Endothelial cell of umbilical vein (primary cell): ENCODE data around the gene FNIP2. TPM values are rescaled to one million over a fixed set of nuclear protein-coding genes. Genes with fewer than 3 reads are reported as not detected.

ENCODE experiments used
- BruUV-seq: library from RNA; stranded (reverse); fragments of 400-500 nt; replicated peaks from 2 replicates; lab custom pipeline; 2021; lab: Mats Ljungman, UMichigan
- CTCF ChIA-PET: fragments of 300-600, 350-600 bp; sonication (Branson Sonifier 250); formaldehyde crosslinking; loops from one replicate; lab custom pipeline; 2021; ENCODE audit warnings: antibody characterized with exemption, inconsistent platforms; lab: Charles Lee
- POLR2A ChIA-PET: fragments of 300-600, 350-600 bp; sonication (Branson Sonifier 250); formaldehyde crosslinking; loops from one replicate; lab custom pipeline; 2021; ENCODE audit warnings: antibody characterized with exemption, inconsistent platforms; lab: Charles Lee
- DNase-seq: peaks from one replicate; pipeline ENCODE4 v3.0.0-alpha.2; 2011; ENCODE audit warnings: low read depth, low spot score
- FAIRE-seq: peaks from 2 replicates; lab custom pipeline; 2011; peaks lifted over from hg19 to GRCh38; lab: Jason Lieb, UNC
- H2AFZ ChIP-seq: 2 replicates; pipeline ENCODE4 v1.6.0; 2012; ENCODE audit warnings: low read depth, low read length, control low read depth, inconsistent platforms
- H3K27ac ChIP-seq: 2 replicates; pipeline ENCODE4 v1.5.1; 2011; ENCODE audit warnings: low read depth, mild to moderate bottlenecking, control low read depth, low read length, moderate library complexity; ENCODE audit not compliant: insufficient read depth
- H3K27me3 ChIP-seq, 2 experiments: 2 replicates each; pipeline versions ENCODE4 v1.6.0 to v1.6.1; 2011; ENCODE audit warnings: low read length in 2 of 2, mixed read lengths in 1 of 2; ENCODE audit not compliant: control insufficient read depth in 2 of 2, insufficient read depth in 2 of 2
- H3K36me3 ChIP-seq, 2 experiments: 2 replicates in 1 of 2; 3 replicates in 1 of 2; pipeline ENCODE4 v1.5.1; 2011; ENCODE audit warnings: low read length in 2 of 2, mild to moderate bottlenecking in 1 of 2, moderate library complexity in 1 of 2; ENCODE audit not compliant: control insufficient read depth in 2 of 2, insufficient read depth in 2 of 2; ENCODE audit errors: extremely low read depth in 1 of 2
- H3K4me1 ChIP-seq: 3 replicates; pipeline ENCODE4 v1.5.1; 2011; ENCODE audit warnings: mild to moderate bottlenecking, low read length; ENCODE audit not compliant: control insufficient read depth, insufficient read depth; ENCODE audit errors: extremely low read depth
- H3K4me2 ChIP-seq: 2 replicates; pipeline ENCODE4 v1.6.1; 2011; ENCODE audit warnings: low read length, control low read depth, mixed read lengths; ENCODE audit not compliant: insufficient read depth
- H3K4me3 ChIP-seq, 3 experiments: fragments of 200-600 bp in 1 of 3; sonication (generic), shearing (Covaris generic) in 1 of 3; replicated peaks in 1 of 3; 2 replicates each; pipeline ENCODE4 v1.5.1; 2011 to 2016; ENCODE audit warnings: control low read depth in 3 of 3, low read length in 3 of 3, mild to moderate bottlenecking in 2 of 3, inconsistent platforms in 1 of 3, low read depth in 1 of 3, moderate library complexity in 1 of 3; ENCODE audit not compliant: insufficient read depth in 1 of 3
- H3K79me2 ChIP-seq: 2 replicates; pipeline ENCODE4 v1.6.0; 2012; ENCODE audit warnings: low read length, inconsistent platforms; ENCODE audit not compliant: control insufficient read depth, insufficient read depth
- H3K9ac ChIP-seq: replicated peaks from 2 replicates; pipeline ENCODE3; 2011; ENCODE audit warnings: low read length, control low read depth; ENCODE audit not compliant: insufficient read depth; ENCODE audit errors: extremely low read depth
- H3K9me1 ChIP-seq: replicated peaks from 3 replicates; pipeline ENCODE4 v1.6.0; 2011; ENCODE audit warnings: mild to moderate bottlenecking, low read length; ENCODE audit not compliant: control insufficient read depth, insufficient read depth; ENCODE audit errors: extremely low read depth
- H3K9me3 ChIP-seq: replicated peaks from 2 replicates; pipeline ENCODE4 v1.5.1; 2012; ENCODE audit warnings: low read length, inconsistent platforms; ENCODE audit not compliant: control insufficient read depth, insufficient read depth
- H4K20me1 ChIP-seq: replicated peaks from 2 replicates; pipeline ENCODE3; 2011; ENCODE audit warnings: mild to moderate bottlenecking, low read length; ENCODE audit not compliant: control insufficient read depth, insufficient read depth; ENCODE audit errors: extremely low read depth
- EZH2 ChIP-seq: IDR thresholded peaks from 2 replicates; pipeline ENCODE4 v1.6.1; 2012; ENCODE audit warnings: borderline replicate concordance, low read depth, mild to moderate bottlenecking, moderate library complexity, low read length, inconsistent platforms; ENCODE audit not compliant: severe bottlenecking
- FOS ChIP-seq: IDR thresholded peaks from 2 replicates; pipeline ENCODE4 v1.6.1; 2011; ENCODE audit warnings: mild to moderate bottlenecking, low read length, moderate library complexity, borderline replicate concordance; ENCODE audit not compliant: insufficient read depth
- GATA2 ChIP-seq: IDR thresholded peaks from 2 replicates; pipeline ENCODE4 v1.7.0; 2011; ENCODE audit warnings: low read depth, mild to moderate bottlenecking, moderate library complexity, mixed read lengths, low read length; ENCODE audit not compliant: insufficient read length, insufficient read depth
- JUN ChIP-seq: IDR thresholded peaks from 2 replicates; pipeline ENCODE4 v1.6.1; 2011; ENCODE audit warnings: borderline replicate concordance, low read depth; ENCODE audit not compliant: insufficient read length, insufficient read depth
- MYC ChIP-seq: IDR thresholded peaks from one replicate; pipeline ENCODE4 v1.6.1; 2011; ENCODE audit warnings: mild to moderate bottlenecking, low read depth, low read length
- POLR2A ChIP-seq: IDR thresholded peaks from 2 replicates; pipeline ENCODE4 v1.6.1; 2012; ENCODE audit warnings: low read depth, mild to moderate bottlenecking, control low read depth, low read length
- POLR2AphosphoS5 ChIP-seq: IDR thresholded peaks from 2 replicates; pipeline ENCODE4 v1.6.1; 2012; ENCODE audit warnings: low read depth, mild to moderate bottlenecking, control low read depth, low read length, moderate library complexity; ENCODE audit not compliant: insufficient read depth
- dilution Hi-C: fragments of 300-500 bp; cut with MboI; formaldehyde crosslinking; loops from one replicate; pipeline ENCODE4 v1.15.0; 2019; ENCODE audit warnings: low sequenced_read_pairs; ENCODE audit not compliant: extremely low pct_ligation_motif_present
- intact Hi-C: fragments of 100-400 bp; cut with micrococcal nuclease; formaldehyde crosslinking; loops from one replicate; pipeline ENCODE4 v1.10.0; 2022
- polyA plus RNA-seq, 4 experiments: library from polyadenylated mRNA; depleted of rRNA in 3 of 4; stranded (reverse) in 3 of 4; unstranded in 1 of 4; fragments of >200 nt; gene quantifications; 2 replicates each; pipeline versions ENCODE4 v1.2.1 to v1.2.3, GENCODE V29; 2011 to 2012; ENCODE audit warnings: missing spikeins in 1 of 4
- total RNA-seq: library from RNA; stranded (reverse); gene quantifications from 2 replicates; pipeline ENCODE4 v1.2.3, GENCODE V29; 2021
- TF ChIP-seq, protein P1 (sequence below): IDR thresholded peaks from 2 replicates; pipeline ENCODE4 v1.6.1; 2011; ENCODE audit not compliant: insufficient read depth, insufficient read length
- TF ChIP-seq, protein P2 (sequence below), 2 donors: IDR thresholded peaks; 1 replicate in 1 of 2; 2 replicates in 1 of 2; pipeline ENCODE4 v1.5.1; 2011; ENCODE audit warnings: low read length in 2 of 2, mild to moderate bottlenecking in 2 of 2, moderate library complexity in 2 of 2, control low read depth in 1 of 2, inconsistent platforms in 1 of 2, low read depth in 1 of 2; ENCODE audit not compliant: insufficient read depth in 1 of 2; ENCODE audit errors: extremely low read depth in 1 of 2

Gene FNIP2
- total and polyA plus RNA-seq, 2 donors (not counting 3 experiments of a cell fraction or from before 2014, with no cell fraction given) = 4.5 to 14.4 TPM

DNA sequence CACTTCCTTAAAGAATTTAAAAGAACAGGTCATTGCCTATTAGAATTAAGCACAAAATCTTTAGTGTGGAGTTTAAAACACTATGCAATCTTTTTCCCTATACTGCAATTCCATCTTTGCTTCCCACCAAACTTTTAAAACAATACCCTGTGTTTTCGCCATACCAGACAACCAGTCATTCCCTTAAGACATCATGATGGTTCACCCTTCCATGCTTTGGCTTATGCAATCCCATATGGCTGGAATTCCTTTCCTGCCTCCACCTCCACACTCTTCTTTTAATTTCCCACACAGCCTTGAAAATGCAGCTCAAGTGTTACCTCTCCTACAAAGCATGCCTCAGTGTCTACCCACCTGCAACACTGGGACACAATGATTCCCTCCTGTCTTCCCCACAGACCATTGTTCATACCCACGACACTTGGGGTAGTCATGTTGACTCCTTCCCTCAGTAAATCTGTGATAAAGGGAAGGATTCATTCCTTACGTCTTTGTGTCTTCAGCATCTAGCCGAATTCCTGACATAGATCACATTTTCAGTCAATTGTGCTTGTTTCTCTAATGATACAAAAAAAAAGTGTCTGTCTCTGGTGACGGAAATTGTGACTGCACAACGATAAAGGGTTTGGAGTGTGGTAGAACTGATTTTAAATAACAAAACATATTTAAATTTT lies 166.3 kb downstream of the FNIP2 start:
- FAIRE-seq = no peak

More for the DNA sequence above, 166.3 kb downstream of the FNIP2 start:
- no peak overlapping the region for H3K27ac ChIP-seq
- no peak overlapping the region for H2AFZ ChIP-seq
- intact Hi-C loops (no loop called here), dilution Hi-C loops (no loop called here)
- H4K20me1 ChIP-seq = no peaks in the 10 kb centered on the region
- POLR2A ChIA-PET = interaction anchor here (0.5 kb wide), 1 partner anchor 34 kb away, joined by 9 read pairs; no protein-coding TSS in a partner anchor
- TF ChIP-seq, protein P1, sequence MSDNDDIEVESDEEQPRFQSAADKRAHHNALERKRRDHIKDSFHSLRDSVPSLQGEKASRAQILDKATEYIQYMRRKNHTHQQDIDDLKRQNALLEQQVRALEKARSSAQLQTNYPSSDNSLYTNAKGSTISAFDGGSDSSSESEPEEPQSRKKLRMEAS = no peak
- TF ChIP-seq EZH2 = no peak
- TF ChIP-seq POLR2AphosphoS5 = no peak
- TF ChIP-seq MYC = no peak
- no peak for TF ChIP-seq GATA2
- TF ChIP-seq, protein P2, sequence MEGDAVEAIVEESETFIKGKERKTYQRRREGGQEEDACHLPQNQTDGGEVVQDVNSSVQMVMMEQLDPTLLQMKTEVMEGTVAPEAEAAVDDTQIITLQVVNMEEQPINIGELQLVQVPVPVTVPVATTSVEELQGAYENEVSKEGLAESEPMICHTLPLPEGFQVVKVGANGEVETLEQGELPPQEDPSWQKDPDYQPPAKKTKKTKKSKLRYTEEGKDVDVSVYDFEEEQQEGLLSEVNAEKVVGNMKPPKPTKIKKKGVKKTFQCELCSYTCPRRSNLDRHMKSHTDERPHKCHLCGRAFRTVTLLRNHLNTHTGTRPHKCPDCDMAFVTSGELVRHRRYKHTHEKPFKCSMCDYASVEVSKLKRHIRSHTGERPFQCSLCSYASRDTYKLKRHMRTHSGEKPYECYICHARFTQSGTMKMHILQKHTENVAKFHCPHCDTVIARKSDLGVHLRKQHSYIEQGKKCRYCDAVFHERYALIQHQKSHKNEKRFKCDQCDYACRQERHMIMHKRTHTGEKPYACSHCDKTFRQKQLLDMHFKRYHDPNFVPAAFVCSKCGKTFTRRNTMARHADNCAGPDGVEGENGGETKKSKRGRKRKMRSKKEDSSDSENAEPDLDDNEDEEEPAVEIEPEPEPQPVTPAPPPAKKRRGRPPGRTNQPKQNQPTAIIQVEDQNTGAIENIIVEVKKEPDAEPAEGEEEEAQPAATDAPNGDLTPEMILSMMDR (IDR thresholded peaks at IDR 0.05; ENCODE audit: extremely low read depth in 1 of 2, insufficient read depth in 1 of 2, low read depth in 1 of 2, low read length in 2 of 2) = no peak
- no peak for TF ChIP-seq FOS
- no peak for TF ChIP-seq JUN
- no peak for TF ChIP-seq POLR2A
- H3K27me3 ChIP-seq = no peaks in the 10 kb centered on the region
- no peak overlapping the region for H3K4me2 ChIP-seq
- no peaks in the 10 kb centered on the region for H3K4me1 ChIP-seq
- H3K4me3 ChIP-seq = no peak overlapping the region
- H3K9me1 ChIP-seq = no peaks in the 10 kb centered on the region
- CTCF ChIA-PET = interaction anchor here (1.1 to 1.9 kb wide), 4 partner anchors 9 to 35 kb away, joined by 3 to 5 read pairs (median 3); no protein-coding TSS in a partner anchor
- no peaks in the 10 kb centered on the region for H3K36me3 ChIP-seq
- no TSS peak for BruUV-seq
- H3K79me2 ChIP-seq = no peaks in the 10 kb centered on the region
- H3K9ac ChIP-seq = no peak overlapping the region
- H3K9me3 ChIP-seq = no peaks in the 10 kb centered on the region
- no peak for DNase-seq
